ENCODE data around the gene TPGS1.

The TPGS1 gene

DNA sequence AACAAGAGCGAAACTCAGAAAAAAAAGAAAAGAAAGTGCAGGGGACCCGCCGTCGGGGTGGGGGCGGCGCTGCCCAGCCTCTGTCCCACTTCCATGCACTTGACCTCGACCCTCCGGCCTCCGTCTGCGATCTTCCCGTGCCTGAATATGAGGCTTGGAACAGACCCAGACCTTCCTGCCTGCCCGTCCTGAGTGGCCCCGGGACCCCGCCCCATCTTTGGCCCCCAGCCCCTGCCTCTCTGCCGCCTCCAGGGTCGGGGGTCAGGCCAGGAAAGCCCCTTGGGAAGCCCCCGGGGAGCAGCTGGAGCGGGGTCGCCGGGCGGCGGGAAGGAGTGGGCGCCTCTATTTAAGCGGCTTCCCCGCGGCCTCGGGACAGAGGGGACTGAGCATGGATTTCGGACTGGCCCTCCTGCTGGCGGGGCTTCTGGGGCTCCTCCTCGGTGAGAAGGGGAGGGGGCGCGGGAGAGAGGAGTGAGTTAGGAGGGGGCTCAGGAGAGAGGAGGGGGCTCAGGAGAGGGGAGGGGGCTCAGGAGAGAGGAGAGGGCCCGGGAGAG is 11.1 kb upstream of the TPGS1 start, which contains the start of gene MADCAM1:
Gene MADCAM1, plus strand, starts transcription at position 375 of the 554 bp plus-strand sequence. Its CDS starts 14 bp downstream, at position 389.
- no peak for DNase-seq

DNA sequence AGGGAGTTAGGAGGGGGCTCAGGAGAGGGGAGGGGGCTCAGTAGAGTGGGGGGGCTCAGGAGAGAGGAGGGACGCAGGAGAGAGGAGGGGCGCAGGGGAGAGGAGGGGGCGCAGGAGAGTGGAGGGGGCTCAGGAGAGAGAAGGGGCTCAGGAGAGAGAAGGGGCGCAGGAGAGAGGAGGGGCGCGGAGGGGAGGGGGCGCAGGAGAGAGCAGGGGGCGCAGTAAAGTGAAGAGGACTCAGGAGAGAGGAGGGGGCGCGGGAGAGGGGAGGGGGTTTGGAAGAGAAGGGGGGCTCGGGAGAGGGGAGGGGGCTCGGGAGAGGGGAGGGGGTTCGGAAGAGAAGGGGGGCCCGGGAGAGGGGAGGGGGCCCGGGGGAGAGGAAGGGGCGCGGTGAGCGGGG is 10.3 kb upstream of the TPGS1 start:
- DNase-seq = no peak

DNA sequence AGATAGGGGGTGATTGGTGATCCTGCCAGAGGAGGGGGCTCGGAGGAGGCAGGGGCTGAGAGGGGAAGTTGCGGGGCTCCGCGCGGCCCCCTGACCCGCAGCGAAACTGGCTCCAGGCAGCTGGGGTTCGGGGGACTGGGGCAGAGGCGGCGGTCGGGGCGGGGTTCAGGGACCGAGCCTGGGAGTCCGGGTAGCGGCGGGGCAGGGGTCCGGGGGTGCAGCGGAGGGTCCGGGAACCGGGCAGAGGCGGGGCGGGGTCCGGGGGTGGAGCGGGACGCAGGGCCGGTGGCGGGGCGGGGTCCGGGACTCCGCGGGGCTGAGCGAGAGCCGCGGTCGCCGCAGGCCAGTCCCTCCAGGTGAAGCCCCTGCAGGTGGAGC is 9.8 kb upstream of the TPGS1 start:
- DNase-seq = peak; percentile 33

DNA sequence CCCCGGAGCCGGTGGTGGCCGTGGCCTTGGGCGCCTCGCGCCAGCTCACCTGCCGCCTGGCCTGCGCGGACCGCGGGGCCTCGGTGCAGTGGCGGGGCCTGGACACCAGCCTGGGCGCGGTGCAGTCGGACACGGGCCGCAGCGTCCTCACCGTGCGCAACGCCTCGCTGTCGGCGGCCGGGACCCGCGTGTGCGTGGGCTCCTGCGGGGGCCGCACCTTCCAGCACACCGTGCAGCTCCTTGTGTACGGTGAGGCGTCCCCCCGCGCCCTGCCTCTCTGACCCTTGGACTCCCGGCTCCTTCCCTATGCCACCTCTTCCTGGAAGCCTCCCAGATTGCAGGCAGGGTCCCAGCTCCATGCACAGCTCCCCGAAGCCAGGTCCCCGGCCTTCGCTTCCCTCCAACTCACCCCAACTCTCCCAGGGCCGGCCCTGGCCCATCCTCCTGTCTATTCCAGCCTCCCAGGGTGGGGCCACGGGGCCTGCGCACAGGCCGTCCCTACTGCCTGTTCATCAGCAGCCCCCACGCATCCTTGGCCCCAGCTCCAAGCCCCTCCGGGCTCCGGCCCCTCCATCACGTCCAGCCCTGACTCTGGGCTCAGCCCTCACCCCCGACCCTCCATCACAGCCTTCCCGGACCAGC is 9.3 kb upstream of the TPGS1 start:
- DNase-seq = peak; percentile 47

DNA sequence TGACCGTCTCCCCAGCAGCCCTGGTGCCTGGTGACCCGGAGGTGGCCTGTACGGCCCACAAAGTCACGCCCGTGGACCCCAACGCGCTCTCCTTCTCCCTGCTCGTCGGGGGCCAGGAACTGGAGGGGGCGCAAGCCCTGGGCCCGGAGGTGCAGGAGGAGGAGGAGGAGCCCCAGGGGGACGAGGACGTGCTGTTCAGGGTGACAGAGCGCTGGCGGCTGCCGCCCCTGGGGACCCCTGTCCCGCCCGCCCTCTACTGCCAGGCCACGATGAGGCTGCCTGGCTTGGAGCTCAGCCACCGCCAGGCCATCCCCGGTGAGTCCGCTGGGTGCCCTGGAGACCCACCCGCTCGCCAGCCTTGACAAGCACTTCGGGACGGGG is 8.8 kb upstream of the TPGS1 start:
- DNase-seq = peak; percentile 53

DNA sequence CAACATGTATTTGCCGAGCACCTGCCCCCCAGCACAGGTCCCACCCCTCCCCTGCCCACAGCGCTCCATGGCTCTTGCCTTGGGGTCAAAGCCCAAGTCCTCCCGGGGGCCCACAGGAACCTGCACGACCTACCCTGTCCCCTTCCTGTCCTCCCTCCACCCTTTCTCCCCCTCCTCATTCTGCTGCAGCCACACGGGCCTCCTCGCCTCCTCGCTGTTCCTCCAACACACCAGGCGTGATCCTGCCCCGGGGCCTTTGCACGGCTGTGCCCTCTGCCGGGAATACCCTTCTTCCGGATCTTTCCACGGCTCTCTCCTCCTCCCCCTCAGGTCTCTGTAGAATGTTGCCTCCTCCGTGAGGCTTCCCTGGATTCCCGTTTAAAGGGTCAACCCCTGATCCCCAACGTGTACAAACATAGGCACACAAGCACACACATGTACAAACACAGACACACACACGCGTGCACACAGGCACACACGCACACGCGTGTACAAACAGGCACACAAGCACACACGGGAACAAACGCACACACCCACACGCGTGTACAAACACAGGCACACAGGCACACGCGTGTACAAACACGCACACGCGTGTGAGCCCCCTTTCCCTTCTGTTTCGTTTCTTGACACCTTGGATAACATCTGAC is 8.2 kb upstream of the TPGS1 start:
- DNase-seq = peak; percentile 32

DNA sequence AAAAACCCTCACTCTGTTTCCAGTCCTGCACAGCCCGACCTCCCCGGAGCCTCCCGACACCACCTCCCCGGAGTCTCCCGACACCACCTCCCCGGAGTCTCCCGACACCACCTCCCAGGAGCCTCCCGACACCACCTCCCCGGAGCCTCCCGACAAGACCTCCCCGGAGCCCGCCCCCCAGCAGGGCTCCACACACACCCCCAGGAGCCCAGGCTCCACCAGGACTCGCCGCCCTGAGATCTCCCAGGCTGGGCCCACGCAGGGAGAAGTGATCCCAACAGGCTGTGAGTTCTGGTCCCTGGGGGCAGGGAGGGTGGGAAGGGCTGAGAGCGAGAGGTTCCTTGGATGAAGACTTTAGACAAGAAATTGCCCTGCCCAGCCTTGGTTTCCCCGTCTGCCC is 5.7 kb upstream of the TPGS1 start:
- DNase-seq = no peak

DNA sequence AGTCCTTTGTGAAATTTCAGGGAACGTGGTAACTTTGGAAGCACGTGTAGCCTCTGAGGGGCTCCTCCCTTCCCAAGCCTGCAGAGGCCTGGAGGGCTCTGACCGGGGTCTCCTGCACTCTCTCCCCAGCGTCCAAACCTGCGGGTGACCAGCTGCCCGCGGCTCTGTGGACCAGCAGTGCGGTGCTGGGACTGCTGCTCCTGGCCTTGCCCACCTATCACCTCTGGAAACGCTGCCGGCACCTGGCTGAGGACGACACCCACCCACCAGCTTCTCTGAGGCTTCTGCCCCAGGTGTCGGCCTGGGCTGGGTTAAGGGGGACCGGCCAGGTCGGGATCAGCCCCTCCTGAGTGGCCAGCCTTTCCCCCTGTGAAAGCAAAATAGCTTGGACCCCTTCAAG is 2.7 kb upstream of the TPGS1 start:
- DNase-seq = no peak

DNA sequence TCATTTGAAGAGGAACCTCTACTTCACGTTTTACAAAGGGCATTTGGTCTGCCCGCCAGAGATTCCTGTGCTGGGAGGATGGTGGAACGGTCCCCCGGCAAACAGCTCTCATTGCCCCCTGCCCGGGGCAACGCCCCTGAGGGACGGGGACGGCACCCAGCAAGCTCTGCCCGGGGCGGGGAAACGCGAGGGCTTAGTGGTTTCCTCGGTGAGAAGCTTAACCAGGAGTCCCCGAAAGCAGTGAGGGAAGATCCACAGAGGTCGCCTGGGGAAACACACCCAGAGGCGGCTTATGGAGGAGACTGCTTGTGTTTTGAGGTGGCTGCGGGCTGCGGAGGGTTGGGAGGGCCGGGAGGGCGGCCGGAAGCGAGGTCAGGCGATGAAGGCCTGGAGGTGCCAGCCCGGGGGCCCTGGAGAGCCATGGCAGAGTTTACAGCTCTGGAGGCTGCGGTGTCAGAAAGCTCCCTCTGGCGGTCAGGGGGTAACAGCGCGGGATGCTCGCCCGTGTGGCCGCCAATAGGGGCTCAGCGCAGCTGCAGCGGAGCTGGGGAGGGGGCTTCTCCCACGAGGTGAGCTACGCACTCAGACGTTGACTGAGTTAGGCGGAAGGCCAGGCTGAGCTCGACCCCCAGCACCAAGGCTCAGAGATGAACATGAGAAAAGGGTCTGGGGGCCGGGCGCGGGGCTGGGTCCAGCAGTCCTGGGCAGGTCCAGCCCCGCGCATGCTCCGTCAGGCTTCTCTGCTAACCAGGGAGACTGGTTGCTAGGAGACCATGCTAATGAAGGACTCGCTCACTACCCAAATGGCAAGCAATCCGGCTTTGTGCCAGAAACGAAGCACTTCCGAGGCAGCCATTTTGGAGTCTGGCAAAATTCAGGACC is 652 bp upstream of the TPGS1 start:
- peak; percentile 97 for DNase-seq

DNA sequence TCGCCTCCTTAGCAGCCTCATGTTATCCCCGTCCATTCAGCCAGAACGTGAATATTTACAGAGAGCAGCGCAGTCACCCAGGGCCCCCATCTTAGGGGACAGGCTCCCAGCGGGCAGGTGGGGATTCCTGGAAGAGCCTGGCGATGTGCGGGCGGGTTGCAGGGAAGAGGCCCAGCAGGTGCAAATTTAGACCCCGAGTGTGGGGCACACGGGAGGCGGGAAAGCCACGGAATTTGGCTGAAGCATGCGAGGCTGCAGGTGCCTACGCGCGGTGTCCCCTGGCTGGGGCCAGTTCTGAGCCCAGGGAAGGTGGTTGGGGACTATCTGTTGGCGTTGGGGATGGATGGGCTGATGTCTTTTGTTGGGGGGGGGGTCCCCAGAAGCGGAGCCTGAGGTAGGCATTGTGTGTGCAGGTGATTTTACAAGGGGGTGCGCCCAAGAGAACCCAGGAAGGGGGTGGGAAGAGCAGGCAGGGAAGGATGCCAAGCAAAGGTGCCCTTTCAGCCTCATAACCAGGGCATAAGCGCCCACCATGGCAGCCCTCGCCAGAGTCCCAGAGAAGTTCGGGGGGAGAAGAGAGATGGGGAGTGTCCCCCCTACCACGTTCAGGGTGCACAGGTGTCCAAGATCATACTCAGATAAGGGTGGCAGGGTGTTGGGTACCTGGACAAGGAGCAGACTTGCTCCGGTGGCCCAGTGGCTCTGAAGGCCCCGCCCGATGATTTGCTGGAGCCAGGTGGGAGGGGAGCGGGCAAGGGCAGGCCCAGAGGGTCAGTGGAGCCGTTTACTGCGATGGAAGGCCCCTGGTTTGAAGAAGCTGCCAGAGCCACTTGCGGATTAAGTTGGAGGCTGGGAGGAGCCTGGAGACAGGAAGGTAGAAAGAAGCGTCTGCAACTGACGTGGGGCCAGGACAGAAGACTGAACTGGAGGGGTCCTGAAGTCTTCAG is 1.2 kb downstream of the TPGS1 start:
- DNase-seq = no peak

DNA sequence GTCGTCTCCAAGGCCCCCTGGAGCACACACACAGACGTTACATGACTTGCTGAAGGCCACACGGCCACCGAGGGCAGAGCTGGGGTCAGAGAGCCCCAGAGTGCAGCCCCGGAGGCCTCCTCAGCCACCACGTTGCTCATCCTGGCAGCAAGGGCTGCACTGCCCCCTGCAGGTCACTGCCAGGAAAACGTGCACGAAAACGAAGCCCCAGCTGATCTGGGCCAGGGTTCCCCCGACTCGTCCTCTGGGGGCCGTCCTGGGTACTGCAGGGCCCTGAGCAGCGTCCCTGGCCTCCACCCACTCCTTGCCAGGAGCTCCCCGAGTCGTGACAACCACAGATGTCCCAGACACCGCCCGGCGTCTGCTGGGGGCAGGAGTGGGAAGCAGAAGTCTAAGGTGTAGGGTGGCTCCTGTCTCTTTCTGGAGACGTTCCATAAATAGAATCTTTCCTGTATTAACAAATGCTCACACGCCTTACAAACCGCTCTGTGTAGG is 3.4 kb downstream of the TPGS1 start:
- peak; percentile 98 for DNase-seq

DNA sequence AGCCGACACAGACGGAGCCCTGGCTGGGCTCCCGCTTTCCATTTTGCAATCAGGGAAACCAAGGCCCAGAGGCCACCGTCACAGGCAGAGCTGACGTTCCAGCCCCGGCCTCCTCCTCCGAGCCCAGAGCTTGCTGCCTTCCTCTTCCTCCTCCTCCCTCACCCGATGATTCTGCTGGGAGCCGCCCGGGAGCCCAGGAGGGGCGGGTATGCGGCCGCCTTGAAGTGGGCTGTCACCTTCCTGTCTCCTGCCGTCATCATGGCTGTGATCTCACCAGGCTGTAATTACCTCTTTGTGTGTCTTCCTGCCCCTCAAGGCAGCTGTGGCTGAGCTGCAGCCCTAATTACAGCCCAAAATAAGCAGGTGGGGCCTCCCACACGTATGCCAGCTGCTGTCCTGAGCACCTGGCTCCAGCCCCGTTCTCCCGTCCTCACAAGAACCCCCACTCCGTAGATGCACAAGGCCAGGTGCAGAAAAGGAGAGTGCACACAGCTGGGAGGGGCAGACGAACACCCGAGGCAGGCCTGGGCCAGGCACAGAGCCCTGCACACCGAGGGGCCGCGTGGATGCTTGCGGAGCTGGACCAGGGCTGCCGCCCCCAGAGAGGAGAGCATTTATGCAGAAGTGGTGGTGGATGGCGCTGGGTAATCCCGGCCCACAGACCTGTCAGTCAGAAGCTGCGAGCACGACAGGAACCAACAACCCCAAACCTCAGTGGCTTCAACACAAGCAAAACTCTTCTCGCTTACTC is 4.0 kb downstream of the TPGS1 start:
- peak; percentile 55 for DNase-seq

DNA sequence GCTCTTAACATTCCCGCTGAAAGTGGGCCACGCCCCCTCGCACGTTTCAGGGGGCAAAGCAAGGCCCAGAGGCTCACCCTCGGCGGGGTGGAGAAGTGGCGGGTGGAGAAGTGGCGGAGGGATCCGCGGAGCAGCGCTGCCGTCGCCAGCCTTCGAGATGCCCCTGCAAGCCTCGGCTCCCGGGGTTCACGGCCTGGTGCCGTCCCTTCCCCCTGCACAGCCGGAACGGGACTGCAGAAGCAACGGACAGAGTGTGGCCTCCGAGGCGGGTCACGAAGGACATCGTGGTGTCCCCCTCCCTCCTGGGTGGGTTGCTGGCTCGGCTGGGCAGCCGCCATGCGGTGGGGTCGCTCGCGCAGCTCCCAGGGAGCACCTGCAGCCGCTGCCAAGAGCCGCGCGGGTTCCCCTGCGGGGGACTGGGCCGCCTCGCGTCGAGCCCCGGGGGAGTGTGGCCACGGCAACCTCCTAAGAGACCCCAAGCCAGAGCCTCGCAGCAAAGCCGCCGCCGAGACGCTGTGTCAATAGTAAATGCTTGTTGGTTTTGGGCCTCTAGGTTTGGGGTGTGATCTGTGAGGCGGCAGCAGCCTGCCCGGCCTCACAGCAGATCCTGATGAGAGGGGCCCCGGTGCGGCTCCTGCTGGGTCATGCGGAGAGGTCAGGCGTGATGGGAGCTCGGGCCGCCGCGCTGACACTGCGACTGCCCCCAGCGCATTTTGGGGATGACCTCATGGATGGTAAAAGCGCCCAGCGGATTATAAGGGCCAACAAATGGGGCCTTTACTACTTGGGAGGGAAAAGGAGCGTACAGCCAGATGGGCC is 5.5 kb downstream of the TPGS1 start:
- DNase-seq = no peak

DNA sequence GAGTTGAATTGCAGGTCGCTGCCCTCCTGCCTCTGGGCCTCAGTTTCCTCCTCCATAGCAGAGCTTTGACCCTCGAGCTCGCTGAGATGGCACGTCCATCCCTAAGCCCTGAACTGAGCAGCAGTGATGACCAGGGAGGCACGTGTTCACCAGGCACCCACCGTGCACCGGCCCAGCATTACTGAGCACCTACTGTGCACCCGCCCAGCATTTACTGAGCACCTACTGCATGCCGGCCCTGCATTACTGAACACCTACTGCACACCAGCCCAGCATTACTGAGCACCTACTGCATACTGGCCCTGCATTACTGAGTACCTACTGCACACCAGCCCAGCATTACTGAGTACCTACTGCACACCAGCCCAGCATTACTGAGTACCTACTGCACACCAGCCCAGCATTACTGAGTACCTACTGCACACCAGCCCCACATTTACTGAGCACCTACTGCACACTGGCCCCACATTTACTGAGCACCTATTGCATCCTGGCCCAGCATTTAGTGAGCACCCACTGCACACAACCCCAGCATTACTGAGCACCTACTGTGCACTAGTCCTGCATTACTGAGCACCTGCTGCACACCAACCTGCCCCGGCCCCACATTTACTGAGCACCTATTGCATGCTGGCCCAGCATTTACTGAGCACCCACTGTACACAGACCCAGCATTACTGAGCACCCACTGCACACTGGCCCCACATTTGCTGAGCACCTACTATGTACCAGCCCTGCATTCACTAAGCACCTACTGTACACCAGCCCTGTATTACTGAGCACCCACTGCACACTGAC is 6.3 kb downstream of the TPGS1 start:
- no peak for DNase-seq

DNA sequence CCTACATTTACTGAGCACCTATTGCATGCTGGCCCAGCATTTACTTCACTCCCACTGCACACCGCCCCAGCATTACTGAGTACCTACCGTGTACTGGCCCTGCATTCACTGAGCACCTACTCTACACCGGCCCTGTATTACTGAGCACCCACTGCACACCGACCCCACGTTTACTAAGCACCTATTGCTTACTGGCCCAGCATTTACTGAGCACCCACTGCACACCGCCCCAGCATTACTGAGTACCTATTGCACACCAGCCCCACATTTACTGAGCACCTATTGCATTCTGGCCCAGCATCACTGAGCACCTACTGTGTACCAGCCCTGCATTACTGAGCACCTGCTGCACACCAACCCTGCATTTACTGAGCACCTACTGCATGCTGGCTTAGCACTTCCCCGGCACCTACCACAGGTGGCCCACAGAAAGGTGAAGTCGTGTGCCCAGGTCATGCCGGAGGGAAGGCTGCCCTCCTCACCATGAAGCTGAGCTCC is 6.9 kb downstream of the TPGS1 start:
- no peak for DNase-seq

DNA sequence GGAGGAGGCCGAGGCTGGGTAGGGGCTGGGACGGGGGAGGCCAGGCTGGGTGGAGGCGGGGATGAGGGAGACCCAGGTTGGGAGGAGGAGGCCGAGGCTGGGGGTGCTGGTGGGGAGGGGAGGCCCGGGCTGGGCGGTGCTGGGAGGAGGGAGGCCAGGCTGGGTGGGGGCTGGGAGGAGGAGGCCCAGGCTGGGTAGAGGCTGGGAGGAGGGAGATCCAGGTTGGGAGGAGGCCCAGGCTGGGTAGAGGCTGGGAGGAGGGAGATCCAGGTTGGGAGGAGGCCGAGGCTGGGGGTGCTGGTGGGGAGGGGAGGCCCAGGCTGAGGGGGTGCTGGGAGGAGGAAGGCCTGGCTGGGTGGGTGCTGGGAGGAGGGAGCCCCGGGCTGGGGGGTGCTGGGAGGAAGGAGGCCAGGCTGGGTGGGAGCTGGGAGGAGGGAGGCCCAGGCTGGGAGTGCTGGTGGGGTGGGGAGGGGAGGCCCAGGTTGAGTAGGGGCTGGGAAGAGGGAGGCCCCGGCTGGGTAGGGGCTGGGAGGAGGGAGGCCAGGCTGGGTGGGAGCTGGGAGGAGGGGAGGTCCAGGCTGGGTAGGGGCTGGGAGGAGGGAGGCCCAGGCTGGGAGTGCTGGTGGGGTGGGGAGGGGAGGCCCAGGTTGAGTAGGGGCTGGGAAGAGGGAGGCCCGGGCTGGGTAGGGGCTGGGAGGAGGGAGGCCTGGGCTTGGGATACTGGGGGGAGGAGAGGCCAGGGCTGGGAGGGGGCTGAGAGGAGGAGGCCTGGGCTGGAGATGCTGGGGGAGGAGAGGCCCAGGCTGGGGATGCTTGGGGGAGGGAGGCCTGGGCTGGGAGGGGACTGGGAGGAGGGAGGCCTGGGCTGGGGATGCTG is 10.7 kb downstream of the TPGS1 start:
- no peak for DNase-seq

DNA sequence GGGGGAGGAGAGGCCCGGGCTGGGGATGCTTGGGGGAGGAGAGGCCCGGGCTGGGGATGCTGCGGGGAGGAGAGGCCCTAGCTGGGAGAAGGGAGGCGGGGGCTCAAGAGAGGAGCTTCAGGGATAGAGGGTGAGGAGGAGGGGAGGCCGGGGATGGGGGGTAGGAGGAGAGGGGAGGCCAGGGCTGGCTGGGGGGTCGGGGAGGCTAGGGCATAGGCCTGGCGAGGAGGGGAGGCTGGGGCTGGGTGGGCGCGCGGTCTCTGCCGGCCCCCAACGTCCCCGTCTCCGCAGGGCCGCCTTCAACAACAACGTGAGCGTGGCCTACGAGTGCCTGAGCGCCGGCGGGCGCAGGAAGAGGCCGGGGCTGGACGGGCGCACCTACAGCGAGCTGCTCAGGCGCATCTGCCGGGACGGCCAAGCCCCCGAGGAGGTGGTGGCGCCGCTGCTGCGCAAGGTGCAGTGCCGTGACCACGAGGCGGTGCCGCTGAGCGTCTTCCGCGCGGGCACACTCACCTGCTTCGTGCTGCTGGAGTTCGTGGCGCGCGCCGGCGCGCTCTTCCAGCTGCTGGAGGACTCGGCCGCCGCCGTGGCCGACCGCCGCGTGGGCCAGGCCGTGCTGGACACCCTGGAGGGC is 11.4 kb downstream of the TPGS1 start:
- DNase-seq = no peak

DNA sequence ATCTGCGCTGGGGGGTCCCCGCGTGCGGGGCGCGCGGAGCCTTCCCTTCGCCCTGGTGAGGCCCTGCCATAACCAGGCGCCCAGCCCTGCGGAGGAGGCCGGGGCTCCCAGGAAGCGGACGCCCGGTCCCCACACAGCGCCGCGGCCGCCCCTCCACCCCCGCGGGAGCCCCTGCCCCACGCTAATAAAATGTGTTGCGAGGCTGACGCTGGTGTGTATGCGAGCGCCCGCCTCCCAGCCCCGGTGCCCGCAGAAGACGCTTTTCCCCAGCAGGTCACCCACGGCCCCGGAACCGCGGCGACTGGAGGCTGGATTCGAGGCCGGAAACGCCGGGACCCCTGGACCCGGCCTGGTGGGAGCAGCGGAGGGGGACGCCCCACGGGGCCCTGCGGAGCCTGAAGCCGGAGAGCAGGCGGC is 12.2 kb downstream of the TPGS1 start:
- no peak for DNase-seq

All from 8988T (cell line).